OCI-LY1 (cell line): ENCODE data around the gene CYP2W1.

ENCODE experiments used
- H2AFZ ChIP-seq: fragments of 200-600 bp; sonication (generic), shearing (Covaris generic); 2 replicates; pipeline ENCODE4 v1.6.0; 2014; ENCODE audit warnings: antibody characterized with exemption, mild to moderate bottlenecking, low read length
- H3F3A ChIP-seq: fragments of 200-600 bp; sonication (generic), shearing (Covaris generic); 2 replicates; pipeline ENCODE4 v1.6.0; 2014; ENCODE audit warnings: mild to moderate bottlenecking, antibody characterized with exemption, low read length, moderate library complexity; ENCODE audit not compliant: insufficient read depth
- H3K27ac ChIP-seq: fragments of 200-600 bp; sonication (generic); 2 replicates; pipeline ENCODE4 v1.5.1; 2014; ENCODE audit warnings: low read length, mixed run types, mild to moderate bottlenecking, low read depth; ENCODE audit not compliant: poor library complexity, severe bottlenecking
- H3K27me3 ChIP-seq: fragments of 200-600 bp; sonication (generic); 2 replicates; pipeline ENCODE4 v1.6.0; 2014; ENCODE audit warnings: antibody characterized with exemption, mild to moderate bottlenecking, low read length, moderate library complexity; ENCODE audit not compliant: insufficient read depth
- H3K36me3 ChIP-seq: fragments of 200-600 bp; sonication (generic); 2 replicates; pipeline ENCODE4 v1.6.1; 2014; ENCODE audit warnings: mild to moderate bottlenecking, antibody characterized with exemption, low read length, moderate library complexity, mixed read lengths; ENCODE audit not compliant: insufficient read depth
- H3K4me1 ChIP-seq: fragments of 200-600 bp; sonication (generic); 2 replicates; pipeline ENCODE4 v1.5.1; 2014; ENCODE audit warnings: mild to moderate bottlenecking, low read length, moderate library complexity; ENCODE audit not compliant: insufficient read depth, severe bottlenecking
- H3K4me2 ChIP-seq: fragments of 200-600 bp; sonication (generic), shearing (Covaris generic); 2 replicates; pipeline ENCODE4 v1.6.1; 2014; ENCODE audit warnings: low read length
- H3K4me3 ChIP-seq: fragments of 200-600 bp; sonication (generic); 2 replicates; pipeline ENCODE4 v1.5.1; 2014; ENCODE audit warnings: low read length, low read depth, mild to moderate bottlenecking, mixed read lengths; ENCODE audit not compliant: poor library complexity, severe bottlenecking
- H3K79me2 ChIP-seq: fragments of 200-600 bp; shearing (Covaris generic); 2 replicates; pipeline ENCODE4 v1.6.1; 2016; ENCODE audit warnings: mixed run types, low read length, mixed read lengths; ENCODE audit not compliant: insufficient read depth
- H3K9ac ChIP-seq: fragments of 200-600 bp; sonication (generic), shearing (Covaris generic); 2 replicates; pipeline ENCODE4 v1.6.1; 2014; ENCODE audit warnings: mild to moderate bottlenecking, low read length, mixed read lengths
- H3K9me2 ChIP-seq: fragments of 200-600 bp; sonication (generic), shearing (Covaris generic); 2 replicates; pipeline ENCODE4 v1.6.1; 2014; ENCODE audit warnings: low read depth, mild to moderate bottlenecking, low read length, mixed read lengths
- H3K9me3 ChIP-seq: fragments of 200-600 bp; shearing (Covaris generic); 2 replicates; pipeline ENCODE4 v1.6.1; 2014; ENCODE audit warnings: low read length, mixed read lengths
- H4K20me1 ChIP-seq: fragments of 200-600 bp; sonication (generic), shearing (Covaris generic); 2 replicates; pipeline ENCODE4 v1.6.0; 2016; ENCODE audit warnings: mild to moderate bottlenecking, low read length; ENCODE audit not compliant: insufficient read depth
- CTCF ChIP-seq: fragments of 200-600 bp; sonication (generic), shearing (Covaris generic); IDR thresholded peaks from 2 replicates; pipeline ENCODE4 v1.5.1; 2017; ENCODE audit warnings: mild to moderate bottlenecking, antibody characterized with exemption, low read length, moderate library complexity, mixed read lengths
- EZH2 ChIP-seq: fragments of 200-600 bp; sonication (generic), shearing (Covaris generic); IDR thresholded peaks from 2 replicates; pipeline ENCODE4 v1.8.0; 2017; ENCODE audit warnings: borderline replicate concordance, mixed run types, mild to moderate bottlenecking, antibody characterized with exemption, low read length, moderate library complexity, mixed read lengths

Gene CYP2W1

GRCh38 chr7:1022801-1023465 lies 40.0 kb downstream of the CYP2W1 start:
- H3K36me3 ChIP-seq, result no peaks in the 10 kb centered on the region
- 0 out of 2 replicates have a peak, but pooled peaks cover 4% of the 10 kb centered on the region for H3K27me3 ChIP-seq
- H3K79me2 ChIP-seq, result no peaks in the 10 kb centered on the region
- H3F3A ChIP-seq, result no peaks in the 10 kb centered on the region
- no peaks in the 10 kb centered on the region for H3K9me3 ChIP-seq
- no peaks in the 10 kb centered on the region for H4K20me1 ChIP-seq
- H3K9ac ChIP-seq, result no peak overlapping the region; the same call in 1 of the 2 replicates
- TF ChIP-seq EZH2, result no peak
- TF ChIP-seq CTCF, result no peak
- H3K4me2 ChIP-seq, result peak overlapping the region; percentile 47; the same call in 1 of the 2 replicates
- peaks cover 51% of the 10 kb centered on the region for H3K4me1 ChIP-seq
- peak overlapping the region; percentile 66 for H3K27ac ChIP-seq
- H2AFZ ChIP-seq, result no peak overlapping the region
- H3K4me3 ChIP-seq, result no peak overlapping the region
- H3K9me2 ChIP-seq, result no peaks in the 10 kb centered on the region

- Histone ChIP-seq H3K9me3 (no peaks in the 10 kb centered on the region), H3K27me3 (0 out of 2 replicates have a peak, but pooled peaks cover 4% of the 10 kb centered on the region), H3K36me3 (no peaks in the 10 kb centered on the region), H3K27ac (peak overlapping the region; percentile 66), H3K4me1 (peaks cover 62% of the 10 kb centered on the region), H3K9me2 (no peaks in the 10 kb centered on the region), H3K79me2 (no peaks in the 10 kb centered on the region), H4K20me1 (no peaks in the 10 kb centered on the region), H2AFZ (no peak overlapping the region), H3K4me3 (peak overlapping the region; percentile 66), H3K4me2 (peak overlapping the region; percentile 65; the same call in 1 of the 2 replicates), H3K9ac (no peak overlapping the region; the same call in 1 of the 2 replicates), H3F3A (no peaks in the 10 kb centered on the region)
- TF ChIP-seq CTCF (no peak), EZH2 (no peak)
These were observed 41.4 kb downstream of the CYP2W1 start for GRCh38 chr7:1024331-1024841.

GRCh38 chr7:1024876-1025742 lies 42.1 kb downstream of the CYP2W1 start:
- Histone ChIP-seq H3K79me2 (no peaks in the 10 kb centered on the region), H3K27me3 (0 out of 2 replicates have a peak, but pooled peaks cover 4% of the 10 kb centered on the region), H3K27ac (peak overlapping the region; percentile 66), H3K4me3 (peak overlapping the region; percentile 66), H3K4me2 (peak overlapping the region; percentile 65; the same call in 1 of the 2 replicates), H3F3A (no peaks in the 10 kb centered on the region), H3K9me3 (no peaks in the 10 kb centered on the region), H3K9ac (peak overlapping the region; percentile 21; the same call in 1 of the 2 replicates), H3K4me1 (peaks cover 69% of the 10 kb centered on the region), H3K9me2 (no peaks in the 10 kb centered on the region), H3K36me3 (no peaks in the 10 kb centered on the region), H2AFZ (no peak overlapping the region), H4K20me1 (no peaks in the 10 kb centered on the region)
- TF ChIP-seq CTCF (no peak), EZH2 (no peak)
